GM23338 (cell line): ENCODE data around the gene CACNB2. TPM values are rescaled to one million over a fixed set of nuclear protein-coding genes. Genes with fewer than 3 reads are reported as not detected.

Source experiments
- ATAC-seq: fragments of 200-7000 bp; cut with Tn5 transposase; 3 replicates; pipeline ENCODE4 v1.9.1; 2020
- DNase-seq: peaks from one replicate; pipeline ENCODE4 v3.0.0-alpha.2; 2015; ENCODE audit warnings: low spot score
- H2AFZ ChIP-seq: fragments of 200-600 bp; sonication (generic); 2 replicates; pipeline ENCODE4 v1.8.0; 2016; ENCODE audit warnings: antibody characterized with exemption, mild to moderate bottlenecking, moderate library complexity
- H3F3A ChIP-seq: fragments of 200-600 bp; sonication (generic); replicated peaks from 2 replicates; pipeline ENCODE4 v1.8.0; 2017; ENCODE audit warnings: antibody characterized with exemption, mixed run types, low read depth
- H3K27ac ChIP-seq: fragments of 200-600 bp; sonication (generic); 2 replicates; pipeline ENCODE4 v1.6.1; 2016; ENCODE audit warnings: low read depth
- H3K27me3 ChIP-seq: fragments of 200-600 bp; sonication (generic); 2 replicates; pipeline ENCODE4 v1.8.0; 2016; ENCODE audit warnings: mild to moderate bottlenecking, mixed run types, moderate library complexity; ENCODE audit not compliant: insufficient read depth
- H3K36me3 ChIP-seq: fragments of 200-600 bp; sonication (generic); 2 replicates; pipeline ENCODE4 v1.8.0; 2016; ENCODE audit warnings: mild to moderate bottlenecking; ENCODE audit not compliant: insufficient read depth
- H3K4me1 ChIP-seq: fragments of 200-600 bp; sonication (generic); 2 replicates; pipeline ENCODE4 v1.8.0; 2016; ENCODE audit warnings: mild to moderate bottlenecking, moderate library complexity; ENCODE audit not compliant: insufficient read depth
- H3K4me2 ChIP-seq: fragments of 200-600 bp; sonication (generic); 2 replicates; pipeline ENCODE4 v1.7.1; 2017; ENCODE audit warnings: mixed run types
- H3K4me3 ChIP-seq: fragments of 200-600 bp; sonication (generic); 2 replicates; pipeline ENCODE4 v1.6.1; 2016; ENCODE audit warnings: mixed run types
- H3K79me2 ChIP-seq: fragments of 200-600 bp; sonication (generic); replicated peaks from 2 replicates; pipeline ENCODE4 v1.8.0; 2017; ENCODE audit warnings: mild to moderate bottlenecking; ENCODE audit not compliant: insufficient read depth
- H3K9me2 ChIP-seq: fragments of 200-600 bp; sonication (generic); 2 replicates; pipeline ENCODE4 v1.8.0; 2017; ENCODE audit not compliant: insufficient read depth
- H4K20me1 ChIP-seq: fragments of 200-600 bp; sonication (generic); replicated peaks from 2 replicates; pipeline ENCODE4 v1.8.0; 2017; ENCODE audit warnings: mild to moderate bottlenecking; ENCODE audit not compliant: insufficient read depth
- H3K27ac Mint-ChIP-seq: 2 replicates; pipeline ENCODE4 v1.8.0; 2020; ENCODE audit warnings: inconsistent platforms, mild to moderate bottlenecking, moderate library complexity, mixed read lengths
- H3K27me3 Mint-ChIP-seq: 3 replicates; pipeline ENCODE4 v1.8.0; 2022; ENCODE audit warnings: low read depth, mild to moderate bottlenecking, moderate library complexity, mixed read lengths, inconsistent platforms; ENCODE audit not compliant: insufficient read depth, poor library complexity
- H3K36me3 Mint-ChIP-seq: 3 replicates; pipeline ENCODE4 v1.8.0; 2021; ENCODE audit warnings: low read depth, mild to moderate bottlenecking, inconsistent platforms, moderate library complexity, mixed read lengths
- H3K4me1 Mint-ChIP-seq: 3 replicates; pipeline ENCODE4 v1.8.0; 2020; ENCODE audit warnings: mild to moderate bottlenecking, inconsistent platforms, mixed read lengths
- H3K4me3 Mint-ChIP-seq: 3 replicates; pipeline ENCODE4 v1.8.0; 2021; ENCODE audit warnings: moderate library complexity, mild to moderate bottlenecking, inconsistent platforms, mixed read lengths
- H3K9me3 Mint-ChIP-seq: 3 replicates; pipeline ENCODE4 v1.8.0; 2020; ENCODE audit warnings: moderate library complexity, mild to moderate bottlenecking, inconsistent platforms, mixed read lengths
- EZH2phosphoT487 ChIP-seq: fragments of 200-600 bp; sonication (generic); IDR thresholded peaks from one replicate; pipeline ENCODE4 v1.8.1; 2018; ENCODE audit warnings: antibody characterized with exemption; ENCODE audit not compliant: unreplicated experiment
- JUNB ChIP-seq: IDR thresholded peaks from one replicate; pipeline ENCODE4 v1.6.1; 2016; ENCODE audit warnings: antibody characterized with exemption; ENCODE audit not compliant: unreplicated experiment
- ZNF331 ChIP-seq: fragments of 250-450 bp; sonication (Bioruptor Pico); IDR thresholded peaks from 2 replicates; pipeline ENCODE4 v1.5.0; 2020; ENCODE audit warnings: low read depth, mild to moderate bottlenecking, moderate library complexity
- ZNF462 ChIP-seq: fragments of 250-450 bp; sonication (Bioruptor Pico); IDR thresholded peaks from 2 replicates; pipeline ENCODE4 v1.5.0; 2020; ENCODE audit warnings: mild to moderate bottlenecking, moderate library complexity
- polyA plus RNA-seq: library from polyadenylated mRNA; unstranded; fragments of >200 nt; fragmentation: Nextera tagmentation; extraction: Ambion mirVana; gene quantifications from 2 replicates; pipeline ENCODE4 v1.2.1, GENCODE V29; 2016
- total RNA-seq: library from RNA; depleted of rRNA; stranded (reverse); fragments of >200 nt; shearing (Covaris generic); gene quantifications from 2 replicates; pipeline ENCODE4 v1.2.3, GENCODE V29; 2014
- TF ChIP-seq, protein P1 (sequence below), 2 experiments: fragments of 200-600 bp in 1 of 2; sonication (generic) in 1 of 2; conservative IDR thresholded peaks; 2 replicates each; pipeline versions ENCODE4 v1.5.1 to v1.6.1; 2016 to 2017; ENCODE audit warnings: antibody characterized with exemption in 2 of 2, low read depth in 2 of 2, mild to moderate bottlenecking in 2 of 2, moderate library complexity in 1 of 2
- TF ChIP-seq, protein P2 (sequence below): IDR thresholded peaks from one replicate; pipeline ENCODE4 v1.6.1; 2018; ENCODE audit warnings: antibody characterized with exemption; ENCODE audit not compliant: unreplicated experiment

Gene CACNB2
- total and polyA plus RNA-seq, 2 experiments from 2014 or later, result 5.0 to 5.9 TPM

DNA sequence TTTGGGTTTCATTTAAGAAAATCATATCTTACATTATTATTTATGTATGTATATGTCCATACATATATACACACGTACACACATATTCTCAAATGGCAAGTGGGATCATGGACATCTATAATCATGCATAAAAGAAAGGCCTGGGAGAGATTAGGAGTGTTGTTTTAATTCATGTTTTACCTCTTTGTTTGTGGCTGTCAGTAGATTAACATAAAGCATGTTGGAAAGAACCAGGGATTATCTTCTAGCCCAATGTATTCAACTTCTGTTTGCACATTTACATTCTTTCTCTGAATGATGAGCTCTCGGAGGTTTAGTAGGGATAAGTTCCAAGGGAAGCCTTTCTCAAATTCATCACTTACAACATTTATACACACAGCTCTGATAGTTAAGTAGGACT lies 319.8 kb downstream of the CACNB2 start (continued):
- TF ChIP-seq, protein P1, sequence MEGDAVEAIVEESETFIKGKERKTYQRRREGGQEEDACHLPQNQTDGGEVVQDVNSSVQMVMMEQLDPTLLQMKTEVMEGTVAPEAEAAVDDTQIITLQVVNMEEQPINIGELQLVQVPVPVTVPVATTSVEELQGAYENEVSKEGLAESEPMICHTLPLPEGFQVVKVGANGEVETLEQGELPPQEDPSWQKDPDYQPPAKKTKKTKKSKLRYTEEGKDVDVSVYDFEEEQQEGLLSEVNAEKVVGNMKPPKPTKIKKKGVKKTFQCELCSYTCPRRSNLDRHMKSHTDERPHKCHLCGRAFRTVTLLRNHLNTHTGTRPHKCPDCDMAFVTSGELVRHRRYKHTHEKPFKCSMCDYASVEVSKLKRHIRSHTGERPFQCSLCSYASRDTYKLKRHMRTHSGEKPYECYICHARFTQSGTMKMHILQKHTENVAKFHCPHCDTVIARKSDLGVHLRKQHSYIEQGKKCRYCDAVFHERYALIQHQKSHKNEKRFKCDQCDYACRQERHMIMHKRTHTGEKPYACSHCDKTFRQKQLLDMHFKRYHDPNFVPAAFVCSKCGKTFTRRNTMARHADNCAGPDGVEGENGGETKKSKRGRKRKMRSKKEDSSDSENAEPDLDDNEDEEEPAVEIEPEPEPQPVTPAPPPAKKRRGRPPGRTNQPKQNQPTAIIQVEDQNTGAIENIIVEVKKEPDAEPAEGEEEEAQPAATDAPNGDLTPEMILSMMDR (conservative IDR thresholded peaks at IDR 0.05; ENCODE audit: low read depth in 2 of 2), result no peak

- ATAC-seq (no peak), DNase-seq (no peak)
- no peak overlapping the region for H3K4me3 Mint-ChIP-seq
- H3K9me3 Mint-ChIP-seq, result no peaks in the 10 kb centered on the region; the same call in 2 of the 3 replicates
- Histone ChIP-seq H3K4me3 (no peak overlapping the region), H3K27me3 (no peaks in the 10 kb centered on the region), H4K20me1 (no peaks in the 10 kb centered on the region), H3K4me1 (no peaks in the 10 kb centered on the region), H2AFZ (no peak overlapping the region), H3K27ac (no peak overlapping the region), H3K79me2 (no peaks in the 10 kb centered on the region), H3K9me2 (no peaks in the 10 kb centered on the region), H3F3A (no peaks in the 10 kb centered on the region), H3K36me3 (no peaks in the 10 kb centered on the region), H3K4me2 (no peak overlapping the region)
- no peak overlapping the region for H3K27ac Mint-ChIP-seq
- H3K4me1 Mint-ChIP-seq, result no peaks in the 10 kb centered on the region
- peaks cover 2% of the 10 kb centered on the region for H3K27me3 Mint-ChIP-seq
- TF ChIP-seq ZNF331 (CRISPR knock-in tag) (no peak), EZH2phosphoT487 (no peak), JUNB (no peak), ZNF462 (no peak)
- TF ChIP-seq, protein P2, sequence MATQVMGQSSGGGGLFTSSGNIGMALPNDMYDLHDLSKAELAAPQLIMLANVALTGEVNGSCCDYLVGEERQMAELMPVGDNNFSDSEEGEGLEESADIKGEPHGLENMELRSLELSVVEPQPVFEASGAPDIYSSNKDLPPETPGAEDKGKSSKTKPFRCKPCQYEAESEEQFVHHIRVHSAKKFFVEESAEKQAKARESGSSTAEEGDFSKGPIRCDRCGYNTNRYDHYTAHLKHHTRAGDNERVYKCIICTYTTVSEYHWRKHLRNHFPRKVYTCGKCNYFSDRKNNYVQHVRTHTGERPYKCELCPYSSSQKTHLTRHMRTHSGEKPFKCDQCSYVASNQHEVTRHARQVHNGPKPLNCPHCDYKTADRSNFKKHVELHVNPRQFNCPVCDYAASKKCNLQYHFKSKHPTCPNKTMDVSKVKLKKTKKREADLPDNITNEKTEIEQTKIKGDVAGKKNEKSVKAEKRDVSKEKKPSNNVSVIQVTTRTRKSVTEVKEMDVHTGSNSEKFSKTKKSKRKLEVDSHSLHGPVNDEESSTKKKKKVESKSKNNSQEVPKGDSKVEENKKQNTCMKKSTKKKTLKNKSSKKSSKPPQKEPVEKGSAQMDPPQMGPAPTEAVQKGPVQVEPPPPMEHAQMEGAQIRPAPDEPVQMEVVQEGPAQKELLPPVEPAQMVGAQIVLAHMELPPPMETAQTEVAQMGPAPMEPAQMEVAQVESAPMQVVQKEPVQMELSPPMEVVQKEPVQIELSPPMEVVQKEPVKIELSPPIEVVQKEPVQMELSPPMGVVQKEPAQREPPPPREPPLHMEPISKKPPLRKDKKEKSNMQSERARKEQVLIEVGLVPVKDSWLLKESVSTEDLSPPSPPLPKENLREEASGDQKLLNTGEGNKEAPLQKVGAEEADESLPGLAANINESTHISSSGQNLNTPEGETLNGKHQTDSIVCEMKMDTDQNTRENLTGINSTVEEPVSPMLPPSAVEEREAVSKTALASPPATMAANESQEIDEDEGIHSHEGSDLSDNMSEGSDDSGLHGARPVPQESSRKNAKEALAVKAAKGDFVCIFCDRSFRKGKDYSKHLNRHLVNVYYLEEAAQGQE, result no peak
- no peaks in the 10 kb centered on the region for H3K36me3 Mint-ChIP-seq
These were observed 323.5 kb downstream of the CACNB2 start for GRCh38 chr10:18463673-18464211.
